Measurements from ENCODE around the gene P2RX1.

P2RX1 gene

DNA sequence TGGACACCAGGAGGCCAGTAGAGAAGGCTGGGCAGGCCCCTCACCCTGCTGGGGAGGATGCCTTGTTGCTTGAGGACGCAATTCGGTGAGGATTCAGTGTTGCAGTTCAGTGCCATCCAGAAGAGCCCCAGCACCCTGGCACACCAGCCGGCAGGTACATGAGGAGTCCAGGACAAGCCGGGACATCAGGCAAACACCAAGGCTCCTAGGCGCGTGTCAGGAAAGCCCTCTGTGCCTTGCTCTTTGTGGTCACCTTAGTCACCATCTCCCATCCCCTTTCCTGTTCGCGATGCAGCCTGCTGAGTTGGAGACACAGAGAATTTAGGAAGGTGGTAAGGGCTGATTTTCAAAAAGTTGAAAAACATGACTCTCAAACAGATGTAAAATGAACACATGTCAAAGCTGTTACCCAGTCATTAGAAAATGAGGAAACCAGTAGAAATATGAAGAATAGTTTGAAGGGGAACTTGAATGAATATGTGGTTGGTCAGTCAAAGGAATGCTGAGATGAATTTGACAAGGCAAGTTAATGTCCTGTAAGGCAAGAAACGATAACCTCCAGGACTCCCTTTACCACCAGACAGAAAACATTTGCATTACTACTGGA, 67.9 kb downstream of the P2RX1 start:
- DNase-seq = no peak

DNA sequence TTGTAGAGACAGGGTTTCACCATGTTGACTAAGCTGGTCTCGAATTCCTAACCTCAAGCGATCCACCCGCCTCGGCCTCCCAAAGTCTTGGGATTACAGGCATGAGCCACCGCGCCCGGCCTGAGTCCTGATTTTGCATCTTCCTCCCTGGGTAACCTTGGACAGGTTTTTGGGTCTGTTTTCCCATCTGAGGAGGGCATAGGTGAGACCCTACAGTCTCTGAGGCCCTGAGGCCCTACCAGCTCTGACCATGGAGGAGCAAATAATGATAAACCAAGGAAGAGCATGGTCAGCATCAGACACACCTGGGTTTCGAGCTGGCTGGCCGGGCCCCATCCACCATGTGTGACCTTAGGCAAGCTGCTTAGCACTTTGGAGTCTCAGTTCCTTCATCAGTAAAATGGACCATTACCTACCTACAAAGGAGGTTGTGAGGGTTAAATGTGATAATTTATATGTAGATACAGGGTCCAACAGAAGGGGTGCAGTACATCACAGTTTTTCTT, 69.0 kb downstream of the P2RX1 start:
- DNase-seq = no peak
